Activated naive CD4-positive, alpha-beta T cell (primary cell): ENCODE measurements around the gene HMCN2.
A peak's percentile ranks its signal among the peaks of the same experiment; 100 is the strongest.
"Not testable (repeated sequence)": the region's sequence is repeated elsewhere in the genome, so short reads cannot be mapped to it uniquely, and the experiment has no call there.

ENCODE experiments used
- DNase-seq, 4 experiments: peaks; one replicate each; lab custom pipeline; 2025; lab: John Stamatoyannopoulos, UW

The HMCN2 gene

GRCh38 chr9:130432796-130433167 lies 167.2 kb downstream of the HMCN2 start:
- no peak for DNase-seq

- DNase-seq: no peak
Observed at GRCh38 chr9:130433168-130433946, 167.8 kb downstream of the HMCN2 start.

- DNase-seq: no peak
Observed at GRCh38 chr9:130433947-130434262, 168.3 kb downstream of the HMCN2 start.

GRCh38 chr9:130434656-130435055 lies 169.1 kb downstream of the HMCN2 start:
- not testable (repeated sequence) for DNase-seq

GRCh38 chr9:130437011-130437789 lies 171.6 kb downstream of the HMCN2 start:
- no peak for DNase-seq

- DNase-seq: no peak
Observed at GRCh38 chr9:130438382-130438981, 172.9 kb downstream of the HMCN2 start.

- no peak for DNase-seq
Observed at GRCh38 chr9:130441031-130441430, 175.5 kb downstream of the HMCN2 start.

GRCh38 chr9:130442746-130443455 lies 177.3 kb downstream of the HMCN2 start:
- DNase-seq: no peak

GRCh38 chr9:130443456-130443801 lies 177.9 kb downstream of the HMCN2 start:
- DNase-seq: no peak

- DNase-seq: no peak
Observed at GRCh38 chr9:130443840-130444492, 178.4 kb downstream of the HMCN2 start.

- peak in 1 of 4 experiments; percentile 35 for DNase-seq
Observed at GRCh38 chr9:130444565-130445221, 179.1 kb downstream of the HMCN2 start, which contains the start of gene ASS1. Gene ASS1 (plus strand): TSS chr9:130444961. CDS start chr9:130452229, 7,268 bp downstream.

GRCh38 chr9:130445268-130445983 lies 179.9 kb downstream of the HMCN2 start:
- DNase-seq: no peak

GRCh38 chr9:130446101-130446861 lies 180.7 kb downstream of the HMCN2 start:
- no peak for DNase-seq

GRCh38 chr9:130447193-130447816 lies 181.7 kb downstream of the HMCN2 start:
- no peak for DNase-seq

GRCh38 chr9:130448035-130448624 lies 182.6 kb downstream of the HMCN2 start:
- no peak for DNase-seq

GRCh38 chr9:130448771-130449603 lies 183.4 kb downstream of the HMCN2 start:
- DNase-seq: no peak

- no peak for DNase-seq
Observed at GRCh38 chr9:130450344-130451003, 184.9 kb downstream of the HMCN2 start.

- DNase-seq: no peak
Observed at GRCh38 chr9:130451004-130451390, 185.4 kb downstream of the HMCN2 start.
